Renal cortical epithelial cell (primary cell): Measurements from ENCODE around the gene SLC7A6OS. TPM values are rescaled to one million over a fixed set of nuclear protein-coding genes. Genes with fewer than 3 reads are reported as not detected.

Source experiments
- DNase-seq: peaks from one replicate; pipeline ENCODE4 v3.0.0-alpha.2; 2011; ENCODE audit warnings: low read depth
- total RNA-seq: library from RNA; depleted of rRNA; stranded (reverse); fragments of >200 nt; gene quantifications from 2 replicates; pipeline ENCODE4 v1.2.3, GENCODE V29; 2014

SLC7A6OS gene
- total RNA-seq, 1 donor from 2014 or later, result 12.1 TPM

DNA sequence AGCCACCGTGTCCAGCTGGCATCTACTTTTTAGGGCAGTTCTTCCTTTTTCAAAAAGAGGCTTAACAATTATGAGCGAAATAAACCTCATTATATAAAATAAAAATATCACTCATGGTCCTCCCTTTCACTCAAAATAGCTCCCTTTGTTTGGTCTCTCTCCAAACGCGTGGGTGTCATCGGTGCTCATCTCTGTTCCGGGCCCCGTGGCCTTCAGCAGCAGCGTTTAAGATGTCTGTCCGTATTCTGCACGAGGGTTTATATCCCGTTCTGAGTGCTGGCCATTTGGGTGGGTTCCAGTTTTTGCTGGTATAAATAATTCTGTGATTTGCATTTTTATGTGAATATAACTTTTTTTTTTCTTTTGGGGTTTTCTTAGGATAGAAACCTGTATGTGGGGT is 33.5 kb upstream of the SLC7A6OS start:
- no peak for DNase-seq

DNA sequence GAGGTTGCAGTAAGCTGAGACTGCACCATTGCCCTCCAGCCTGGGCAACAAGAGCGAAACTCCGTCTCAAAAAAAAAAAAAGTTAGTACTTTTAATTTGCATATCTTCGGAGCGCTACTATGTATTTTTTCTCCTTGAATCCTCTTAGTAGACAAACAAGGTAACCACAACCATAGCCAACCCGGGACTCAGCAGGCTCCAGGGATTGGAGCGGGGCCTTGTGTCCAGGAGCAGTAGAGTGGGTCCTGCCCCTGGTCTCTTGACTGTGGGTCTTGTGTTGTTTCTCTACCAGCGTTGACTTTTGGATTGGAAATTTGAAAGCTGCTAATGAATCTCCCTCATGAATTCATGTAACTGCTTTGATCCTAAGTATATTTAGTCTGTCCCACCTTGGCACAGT is 32.4 kb upstream of the SLC7A6OS start:
- DNase-seq, result no peak

DNA sequence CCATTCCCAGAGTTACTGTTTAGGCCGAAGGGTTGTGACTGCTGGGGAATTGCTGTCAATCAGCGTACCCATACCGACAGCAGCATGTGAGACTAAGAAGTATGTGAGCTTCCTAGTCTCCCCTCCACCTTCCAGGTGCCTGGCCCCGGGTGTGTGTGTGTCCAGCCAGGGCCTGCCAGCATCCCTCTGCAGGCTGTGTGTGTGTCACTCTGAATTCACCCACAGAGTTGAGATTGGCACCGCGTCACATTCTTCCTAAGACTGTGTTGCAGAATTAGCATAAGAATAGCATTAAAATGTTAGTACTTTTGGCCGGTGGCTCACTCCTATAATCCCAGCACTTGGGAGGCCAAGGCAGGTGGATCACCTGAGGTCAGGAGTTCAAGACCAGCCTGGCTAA is 31.9 kb upstream of the SLC7A6OS start:
- DNase-seq, result no peak

DNA sequence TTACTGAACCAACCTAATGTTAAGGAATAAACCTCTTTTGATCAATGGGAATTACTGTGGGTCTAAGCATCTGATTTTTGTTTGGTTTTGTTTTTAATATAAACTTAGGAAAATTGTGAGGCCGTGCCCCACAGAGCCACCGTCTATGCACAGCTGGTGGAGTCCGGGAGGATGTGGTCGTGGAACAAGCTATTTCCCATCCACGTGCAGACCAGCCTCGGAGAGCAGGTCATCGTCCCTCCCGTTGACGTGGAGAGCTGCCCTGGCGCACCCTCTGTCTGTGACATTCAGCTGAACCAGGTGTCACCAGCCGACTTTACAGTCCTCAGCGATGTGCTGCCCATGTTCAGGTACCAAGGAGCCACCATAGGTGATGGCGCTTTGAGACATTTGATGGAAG is 28.5 kb upstream of the SLC7A6OS start:
- DNase-seq, result no peak

DNA sequence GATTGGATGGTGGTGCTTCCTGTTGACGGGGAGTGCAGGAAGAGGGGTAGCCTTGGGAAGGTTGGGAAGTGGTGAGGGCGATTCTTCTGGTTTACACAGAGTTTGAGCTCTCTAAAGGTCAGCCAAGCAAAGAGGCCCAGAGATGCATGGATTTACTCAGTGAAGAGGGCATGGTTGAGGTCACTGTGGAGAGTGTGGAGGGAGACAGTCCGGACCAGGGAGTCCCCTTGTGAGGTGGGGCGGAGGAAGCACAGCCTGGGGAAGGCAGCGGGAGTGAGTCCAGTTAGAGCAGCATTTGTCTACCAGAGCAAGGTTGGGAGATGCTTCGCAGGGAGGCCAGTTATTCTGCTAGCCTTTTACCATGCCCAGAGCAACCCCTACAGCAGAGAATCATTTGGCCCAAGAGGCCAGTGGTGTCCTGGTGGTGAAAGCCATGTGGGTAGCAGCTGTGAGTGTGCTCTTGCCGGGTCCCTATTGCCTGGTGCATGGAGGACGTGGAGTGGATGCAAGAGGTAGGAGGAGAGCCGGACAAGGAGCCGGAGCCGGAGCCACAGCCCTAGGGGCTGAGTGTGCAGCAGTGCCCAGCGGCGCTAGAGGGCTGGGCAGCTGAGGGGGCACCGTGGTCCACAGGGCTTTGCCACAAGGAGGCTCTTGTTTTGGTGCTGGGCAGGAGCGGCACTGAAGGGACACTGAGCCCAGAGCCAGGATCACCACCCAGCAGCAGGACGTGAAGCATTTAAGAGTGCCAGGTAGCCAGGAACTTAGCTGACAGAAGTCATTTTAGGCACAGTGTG is 27.8 kb upstream of the SLC7A6OS start:
- DNase-seq, result no peak

DNA sequence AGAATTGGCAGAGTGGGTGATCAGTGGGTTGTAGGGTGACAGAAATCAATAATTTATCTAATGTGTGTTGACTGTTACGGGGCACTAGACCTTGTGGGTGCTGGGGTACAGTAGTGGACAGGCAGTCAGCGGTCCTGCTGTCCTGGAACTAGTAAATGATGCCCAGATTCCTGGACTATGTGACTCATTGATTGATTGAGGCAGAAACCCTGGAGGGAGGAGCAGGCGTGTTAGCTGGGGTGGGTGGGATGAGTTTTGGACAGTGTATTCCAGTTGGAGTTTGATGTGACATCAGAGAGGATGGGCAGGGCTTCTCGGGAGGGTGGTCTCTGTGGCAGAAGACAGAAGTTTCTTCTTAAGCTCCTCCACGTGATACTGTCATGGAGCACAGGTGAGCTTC is 24.4 kb upstream of the SLC7A6OS start:
- DNase-seq, result no peak

DNA sequence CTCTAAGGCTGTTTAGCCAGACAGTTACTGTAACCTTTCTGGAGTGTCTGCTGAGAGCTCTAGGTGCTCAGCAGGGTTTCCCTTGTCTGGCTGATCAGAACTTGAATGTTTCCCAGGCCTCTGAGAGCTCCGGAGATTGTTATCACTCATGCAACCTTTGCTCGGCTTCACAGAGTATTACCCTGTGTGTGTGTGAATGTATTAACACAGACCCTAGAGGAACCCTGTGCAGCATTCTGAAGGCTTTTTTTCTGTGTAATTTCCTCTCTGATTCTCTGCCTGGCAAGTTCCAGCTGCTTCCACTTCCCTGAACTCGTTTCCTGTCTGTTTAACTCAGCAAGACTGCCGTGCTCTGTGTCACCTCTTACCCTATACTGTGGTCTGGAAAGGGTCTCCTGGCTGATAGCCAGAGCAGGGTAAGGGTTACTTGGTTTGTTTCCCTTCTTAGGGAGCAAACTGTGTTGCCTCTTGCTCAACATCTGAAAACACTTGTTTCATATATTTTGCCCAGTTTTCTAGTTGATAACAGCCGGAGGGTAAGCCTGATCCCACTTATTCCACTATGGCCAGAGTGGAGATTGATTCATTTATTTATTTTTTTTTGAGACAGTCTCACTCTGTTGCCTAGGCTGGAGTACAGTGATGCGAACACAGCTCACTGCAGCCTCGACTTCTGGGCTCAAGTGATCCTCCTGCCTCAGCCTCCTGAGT is 21.8 kb upstream of the SLC7A6OS start:
- DNase-seq, result peak; percentile 24

DNA sequence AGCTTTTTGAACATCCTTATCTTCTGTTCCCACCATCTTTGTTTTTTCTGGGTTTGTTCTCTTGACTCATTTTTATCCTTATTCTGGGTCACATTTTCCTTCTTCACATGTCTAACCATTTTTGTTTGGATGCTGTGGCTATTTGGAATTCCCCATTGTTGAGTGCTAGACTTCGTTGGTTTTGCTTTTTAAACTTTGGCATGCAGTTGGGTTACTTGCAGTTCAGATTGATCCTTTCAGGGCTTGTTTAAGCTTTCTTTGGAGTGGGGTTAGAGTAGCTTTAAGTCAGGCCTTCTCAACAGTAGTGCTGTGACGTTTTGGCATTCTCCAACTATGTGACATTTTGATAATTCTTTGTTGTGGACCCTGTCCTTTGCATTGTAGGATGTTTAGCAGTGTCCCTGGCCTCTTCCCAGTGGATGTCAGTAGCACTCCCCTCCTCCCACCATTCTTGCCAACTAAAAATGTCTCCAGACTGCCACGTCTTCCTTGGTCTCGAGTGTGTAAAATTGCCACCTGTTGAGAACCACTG is 21.2 kb upstream of the SLC7A6OS start:
- DNase-seq, result no peak

DNA sequence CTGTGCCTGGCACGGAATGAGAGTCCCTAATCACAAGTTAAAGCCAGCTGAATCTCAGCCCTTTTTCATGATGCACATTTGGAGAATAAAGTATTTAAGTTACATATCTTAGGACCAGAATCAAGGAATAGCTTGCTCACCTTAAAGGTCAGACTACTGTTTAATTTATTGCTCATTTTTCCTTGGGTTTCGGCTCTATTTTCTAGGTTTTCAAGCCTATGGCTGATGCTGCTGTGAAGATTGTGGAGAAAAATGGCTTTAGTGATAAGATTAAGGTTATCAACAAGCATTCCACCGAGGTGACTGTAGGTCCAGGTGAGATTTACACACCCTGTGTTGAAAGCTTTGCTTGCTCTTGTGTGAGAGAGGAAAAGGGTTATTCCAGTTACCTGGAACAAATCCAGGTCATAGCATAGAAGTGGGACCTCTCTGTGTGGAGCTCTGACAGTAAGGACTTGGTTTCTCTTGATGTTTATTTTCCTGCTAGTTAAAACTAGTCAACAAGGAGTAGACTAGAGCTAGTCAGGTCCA is 18.2 kb upstream of the SLC7A6OS start:
- no peak for DNase-seq

DNA sequence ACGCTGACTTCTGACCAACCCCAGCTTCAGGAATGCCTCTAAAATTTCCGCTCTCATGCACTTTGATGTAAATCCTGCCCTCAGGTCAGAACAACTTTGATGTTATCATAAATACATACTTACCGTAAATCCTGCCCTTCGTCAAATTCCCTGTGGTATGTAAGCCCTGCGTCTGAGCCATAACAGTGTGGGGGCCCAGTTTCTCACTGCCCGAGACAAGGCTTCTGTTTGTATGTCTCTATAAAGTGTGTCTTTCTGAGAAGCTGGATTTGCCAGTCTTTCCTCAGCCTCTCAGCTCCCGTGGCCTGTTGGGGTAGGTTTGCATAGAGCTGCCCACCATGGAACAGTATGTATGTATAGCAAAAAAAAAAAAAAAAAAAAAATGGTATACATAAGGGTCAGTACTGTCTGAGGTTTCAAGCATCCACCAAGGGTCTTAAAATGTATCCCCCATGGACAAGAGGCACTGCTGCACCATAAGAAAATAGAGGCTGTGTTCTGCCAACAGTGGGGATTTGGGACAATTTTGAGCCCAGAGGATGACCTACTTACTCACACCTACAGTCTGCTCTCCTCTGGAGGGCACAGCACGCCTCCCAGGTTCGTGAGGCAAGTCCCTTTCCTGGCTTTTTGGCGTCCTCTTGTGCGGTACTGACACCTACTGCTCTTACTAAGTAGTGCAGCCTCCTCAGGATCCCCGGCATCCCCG is 17.6 kb upstream of the SLC7A6OS start:
- DNase-seq, result peak; percentile 75

DNA sequence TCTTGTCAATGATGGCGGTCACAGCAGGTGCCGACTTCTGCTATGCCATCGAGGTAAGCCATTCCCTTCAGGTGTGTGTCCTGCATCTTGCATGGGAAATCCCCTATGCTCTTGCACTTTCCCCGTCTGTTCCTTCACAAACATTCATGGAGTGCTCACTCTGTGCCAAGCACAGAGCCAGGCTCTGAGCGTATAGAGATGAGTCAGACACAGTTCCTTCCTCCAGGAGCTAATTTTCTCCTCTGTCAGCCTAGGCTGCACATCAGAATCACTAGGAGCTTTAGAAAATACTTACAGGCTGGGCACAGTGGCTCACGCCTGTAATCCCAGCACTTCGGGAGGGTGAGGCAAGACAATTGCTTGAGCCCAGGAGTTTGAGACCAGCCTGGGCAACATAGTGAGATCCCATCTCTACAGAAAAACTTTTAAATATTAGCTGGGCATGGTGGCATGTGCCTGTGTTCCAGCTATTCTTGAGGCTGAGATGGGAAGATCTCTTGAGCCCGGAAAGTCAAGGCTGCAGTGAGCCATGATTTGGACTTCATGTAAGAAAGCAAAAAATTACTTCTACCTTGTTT is 14.1 kb upstream of the SLC7A6OS start:
- DNase-seq, result no peak

DNA sequence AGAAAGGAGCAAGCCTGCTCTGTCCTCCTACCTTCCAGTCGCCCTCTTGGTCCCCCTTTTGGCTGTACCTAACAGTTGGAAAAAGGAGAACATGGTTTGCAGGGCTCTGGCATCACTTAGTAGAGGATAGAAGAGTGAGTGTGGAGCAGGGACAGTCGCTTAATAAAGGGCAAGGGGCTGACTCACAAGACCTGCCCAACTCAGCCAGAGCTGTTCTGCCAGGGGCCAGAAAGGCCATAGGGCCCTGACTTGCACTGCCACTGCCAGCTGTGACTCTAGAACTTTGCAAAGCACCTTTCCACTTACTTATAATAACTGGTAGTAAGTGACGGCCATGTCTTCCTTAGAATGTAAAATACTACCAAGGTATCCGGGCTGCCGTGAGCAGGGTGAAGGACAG is 13.6 kb upstream of the SLC7A6OS start:
- DNase-seq, result no peak

DNA sequence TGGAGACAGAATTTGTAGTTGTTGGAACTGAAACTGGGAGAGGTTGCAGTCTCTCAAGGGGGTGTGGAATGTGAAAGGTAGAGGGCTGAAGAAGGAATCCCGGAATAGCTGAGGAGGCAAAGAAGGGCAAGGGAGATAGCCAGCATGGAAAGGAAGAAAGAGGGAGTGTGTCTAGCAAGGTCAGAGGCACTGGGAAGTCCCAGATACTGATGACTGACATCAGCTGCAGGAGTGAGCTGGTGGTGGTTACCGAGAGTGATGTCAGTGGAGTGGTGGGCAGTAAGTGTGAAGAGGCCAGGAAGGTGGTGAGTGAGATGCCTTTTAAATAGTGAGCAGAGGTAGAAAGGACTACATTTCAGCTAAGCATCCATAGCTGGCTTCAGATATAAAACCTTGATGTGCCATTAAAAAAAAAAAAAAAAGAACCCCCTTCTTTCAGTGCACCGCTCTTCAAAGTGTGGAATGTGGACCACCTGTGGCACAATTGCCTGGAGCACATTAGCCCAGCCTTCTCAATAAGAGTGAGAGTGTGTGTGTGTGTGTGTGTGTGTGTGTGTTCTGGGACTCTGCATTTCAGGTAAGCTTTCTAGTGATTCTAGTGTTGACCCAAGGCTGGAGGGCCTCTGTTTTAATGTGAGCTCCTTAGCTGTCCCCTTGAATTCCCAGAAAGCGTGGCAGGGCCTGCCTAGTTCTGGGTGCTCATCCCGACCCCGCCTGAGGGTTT is 8.6 kb upstream of the SLC7A6OS start:
- DNase-seq, result no peak

DNA sequence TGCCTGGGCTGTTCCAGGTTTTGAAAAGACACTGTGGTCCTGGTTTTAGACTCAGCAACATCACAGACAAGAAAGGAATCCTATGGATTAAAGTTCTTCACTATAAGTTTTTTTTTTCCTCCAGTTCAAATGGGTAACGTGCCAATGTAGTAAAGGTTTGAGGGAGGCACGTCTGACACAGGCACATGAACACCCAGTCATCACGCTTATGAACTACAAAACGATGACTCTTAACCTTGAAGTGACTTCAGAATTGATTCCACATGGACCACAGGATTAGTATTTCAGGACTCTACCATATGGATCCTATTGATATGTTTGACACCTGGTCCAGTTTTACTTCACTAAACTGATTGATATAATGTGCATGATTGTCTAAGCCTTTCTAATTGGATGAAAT is 2.4 kb upstream of the SLC7A6OS start:
- no peak for DNase-seq

DNA sequence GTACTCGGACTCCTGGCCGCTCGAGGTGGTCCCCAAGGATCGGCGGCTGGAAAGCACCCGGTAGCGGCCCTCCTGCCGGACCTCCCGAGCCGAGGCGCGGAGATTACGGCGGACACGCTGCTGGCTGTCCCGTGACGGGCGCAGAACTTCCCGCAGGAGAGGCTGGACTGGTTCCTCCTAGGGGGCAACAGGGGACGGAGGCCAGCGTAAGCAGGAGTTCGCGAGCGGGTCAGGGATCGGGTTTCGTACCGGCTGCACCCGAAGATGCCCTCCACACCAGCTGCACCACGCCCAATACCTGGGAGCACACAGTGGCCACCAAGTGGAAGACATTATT is 341 bp downstream of the SLC7A6OS start:
- DNase-seq, result no peak

DNA sequence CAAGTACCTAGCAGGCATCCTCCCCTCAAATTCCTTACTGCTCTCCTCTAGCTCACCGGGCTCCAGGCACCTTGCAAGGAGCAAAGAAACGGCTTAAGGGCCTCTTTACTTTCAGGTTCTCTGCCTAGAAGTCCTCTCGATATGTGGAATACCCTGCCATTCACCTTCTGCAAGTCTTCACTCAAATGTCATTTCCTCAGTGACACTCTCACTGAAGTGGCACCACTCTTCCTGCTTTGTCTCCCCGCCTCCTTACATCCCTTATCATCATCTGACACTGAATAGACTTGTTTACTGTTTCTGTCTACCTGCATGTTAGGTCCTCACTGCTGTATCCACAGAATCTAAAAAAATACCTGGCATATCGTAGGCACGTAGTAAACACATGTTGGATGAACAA is 947 bp downstream of the SLC7A6OS start:
- no peak for DNase-seq

DNA sequence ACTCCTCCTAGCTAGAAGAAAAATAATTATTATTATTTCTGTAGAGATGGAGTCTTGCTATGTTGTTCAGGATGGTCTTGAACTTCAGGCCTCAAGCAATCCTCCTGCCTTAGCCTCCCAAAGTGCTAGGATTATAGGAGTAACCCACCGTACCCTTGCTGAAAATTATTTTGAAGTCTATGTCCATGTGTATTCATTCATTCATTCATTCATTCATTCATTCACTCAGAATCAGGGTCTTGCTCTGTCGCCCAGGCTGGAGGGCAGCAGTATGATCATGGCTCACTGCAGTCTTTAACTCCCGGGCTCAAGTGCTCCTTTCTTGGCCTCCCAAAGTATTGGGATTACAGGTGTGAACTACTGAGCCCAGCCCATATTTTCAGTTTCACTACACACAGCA is 4.1 kb downstream of the SLC7A6OS start:
- no peak for DNase-seq

DNA sequence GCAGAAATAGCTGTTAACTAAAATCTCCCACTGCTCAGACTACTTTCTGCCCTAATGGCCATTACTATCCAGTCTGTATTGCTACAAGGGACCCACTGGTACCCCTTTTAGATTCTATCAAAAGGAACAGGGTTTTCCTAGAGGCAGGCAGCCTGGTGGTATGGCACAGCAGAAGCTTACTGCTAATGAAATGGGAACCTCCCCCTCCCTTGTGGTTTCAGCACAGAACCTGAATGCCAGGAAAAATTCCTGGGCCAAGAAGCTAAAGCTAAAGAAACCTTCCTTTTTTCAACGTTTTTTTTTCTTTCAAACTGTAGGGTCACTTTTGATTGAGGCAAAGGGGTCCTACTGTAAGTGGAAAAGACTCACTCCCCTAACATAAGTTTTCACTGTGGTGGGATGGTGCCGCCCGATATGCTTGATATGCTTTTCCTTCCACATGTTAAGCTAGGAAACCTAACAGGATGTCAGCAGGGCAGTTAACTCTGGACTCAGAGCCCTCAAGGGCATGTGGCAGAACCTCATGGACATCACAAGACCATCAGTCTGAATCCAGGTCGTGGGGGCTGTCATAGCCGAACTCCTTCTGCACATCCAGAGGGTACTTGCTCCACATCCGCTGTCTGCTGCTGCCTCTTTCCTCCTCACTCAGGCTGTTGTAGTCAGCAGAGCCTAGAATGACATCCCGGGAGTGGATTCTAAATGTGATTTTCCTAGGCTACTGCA is 9.8 kb downstream of the SLC7A6OS start:
- no peak for DNase-seq

DNA sequence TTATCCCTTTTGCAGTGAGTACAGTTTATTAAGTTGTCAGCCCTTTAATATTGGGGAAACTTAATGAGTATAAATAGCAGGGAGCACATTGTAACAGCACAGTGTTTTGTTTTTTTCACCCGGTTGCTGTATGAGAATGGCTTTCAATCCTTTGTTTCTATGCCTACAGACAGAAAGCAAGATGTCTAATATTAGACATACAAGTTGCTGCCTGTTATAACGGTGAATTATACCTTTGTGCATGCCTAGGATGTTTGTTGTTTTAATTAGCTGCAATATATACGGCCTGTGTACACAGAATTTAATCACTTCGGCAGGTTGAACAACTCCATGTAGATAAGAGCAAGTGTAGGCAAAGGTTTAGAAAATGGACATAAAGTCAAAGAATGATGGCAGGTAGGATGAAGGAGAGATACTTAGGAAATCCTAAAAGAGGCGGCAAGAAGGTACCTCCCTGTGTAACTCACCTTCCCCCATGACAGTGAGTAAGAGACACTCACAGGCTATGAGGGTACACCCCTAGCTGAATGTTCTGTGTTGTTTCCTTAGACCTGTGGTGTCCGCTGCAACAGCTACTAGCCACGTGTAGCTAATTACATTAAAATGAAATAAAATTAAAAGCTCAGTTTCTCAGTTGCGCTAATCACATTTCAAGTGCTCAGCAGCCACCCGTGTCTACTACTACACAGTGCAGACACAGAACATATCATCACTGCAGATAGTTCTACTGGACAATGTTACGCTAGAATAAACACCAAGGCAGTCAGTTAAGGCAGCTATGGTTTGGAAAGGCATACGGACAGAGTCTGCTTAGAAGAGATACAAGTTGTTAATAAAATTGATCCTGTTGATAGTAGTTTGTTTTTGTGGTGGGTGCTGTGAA is 10.9 kb downstream of the SLC7A6OS start:
- no peak for DNase-seq
